ENCODE results near the gene FIG4. TPM values are rescaled to one million over a fixed set of nuclear protein-coding genes. Genes with fewer than 3 reads are reported as not detected.

The FIG4 gene
- polyA plus RNA-seq, 1 of the 3 experiments (the other 2 are of a cell fraction): 6.8 TPM

DNA sequence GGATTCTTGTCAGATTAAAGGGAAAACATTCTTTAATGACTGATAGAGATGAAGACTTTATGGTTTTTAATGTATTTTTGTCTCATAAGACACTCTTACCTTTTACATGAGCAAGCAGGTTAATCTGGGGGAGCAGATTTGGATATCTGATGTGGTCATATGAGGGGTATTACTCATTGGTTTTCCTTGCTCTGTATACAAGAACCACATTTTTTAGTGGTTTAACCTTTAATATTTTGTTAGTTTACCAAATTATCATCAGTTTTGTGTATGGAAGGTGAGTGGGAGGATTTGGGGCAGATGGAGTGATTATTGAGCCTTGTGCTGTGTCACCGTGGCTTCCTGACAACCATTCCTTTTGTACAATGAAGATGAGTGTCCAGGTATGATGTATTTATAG lies 112.9 kb downstream of the FIG4 start:
- 75% methylated on average over 1 of the region's 1 CpG for WGBS (ENCODE audit: low lambda C conversion rate)
- TF ChIP-seq NRF1 (IDR thresholded peaks at IDR 0.05; ENCODE audit: low read depth, low read length) (no peak), CTCF (IDR thresholded peaks at IDR 0.05) (no peak), RCOR1 (IDR thresholded peaks at IDR 0.05; ENCODE audit: low read length) (no peak), FOSL2 (IDR thresholded peaks at IDR 0.05; ENCODE audit: borderline replicate concordance, low read depth) (no peak), ELF1 (IDR thresholded peaks at IDR 0.05) (no peak), FOXM1 (IDR thresholded peaks at IDR 0.05; ENCODE audit: low read depth) (no peak), PBX3 (IDR thresholded peaks at IDR 0.05) (no peak), YY1 (IDR thresholded peaks at IDR 0.05; ENCODE audit: low read depth) (no peak), GATA2 (CRISPR knock-in tag; IDR thresholded peaks at IDR 0.05) (no peak), POLR2AphosphoS5 (IDR thresholded peaks at IDR 0.05; ENCODE audit: low read depth, low read length) (no peak), MEF2A (IDR thresholded peaks at IDR 0.05; ENCODE audit: borderline replicate concordance, low read depth) (no peak)
- no peak overlapping the region for H3K4me2 ChIP-seq
- POLR2A ChIA-PET: no interaction called here
- H3K36me3 ChIP-seq (replicated peaks in 1 of 2; ENCODE audit: control insufficient read depth in 1 of 2, insufficient read depth in 2 of 2, low read length in 1 of 2): peaks cover 0 to 4% of the 10 kb centered on the region in 2 experiments
- H3F3A ChIP-seq (replicated peaks; ENCODE audit: insufficient read depth): no peaks in the 10 kb centered on the region
- H3K27me3 ChIP-seq (ENCODE audit: insufficient read depth): no peaks in the 10 kb centered on the region
- H3K4me3 ChIP-seq (ENCODE audit: low read depth in 2 of 2, low read length in 1 of 2): no peak overlapping the region
- H3K79me2 ChIP-seq (ENCODE audit: insufficient read depth): no peaks in the 10 kb centered on the region
- CTCF ChIA-PET: interaction anchor here (2.3 kb wide), 1 partner anchor 21 kb away, joined by 12 read pairs; no protein-coding TSS in a partner anchor
- no peak overlapping the region for H3K9ac ChIP-seq
- no peaks in the 10 kb centered on the region for H3K9me2 ChIP-seq
- DNase-seq: no peak
- no peak overlapping the region for H2AFZ ChIP-seq (ENCODE audit: low read depth)
- H3K4me1 ChIP-seq (ENCODE audit: control insufficient read depth in 1 of 2, insufficient read depth in 2 of 2, low read depth in 1 of 2, low read length in 1 of 2): no peaks in the 10 kb centered on the region
- H3K27ac ChIP-seq (ENCODE audit: low read depth in 2 of 2, low read length in 1 of 2): no peak overlapping the region
- no peaks in the 10 kb centered on the region for H3K9me3 ChIP-seq
- no peaks in the 10 kb centered on the region for H4K20me1 ChIP-seq (ENCODE audit: insufficient read depth)

DNA sequence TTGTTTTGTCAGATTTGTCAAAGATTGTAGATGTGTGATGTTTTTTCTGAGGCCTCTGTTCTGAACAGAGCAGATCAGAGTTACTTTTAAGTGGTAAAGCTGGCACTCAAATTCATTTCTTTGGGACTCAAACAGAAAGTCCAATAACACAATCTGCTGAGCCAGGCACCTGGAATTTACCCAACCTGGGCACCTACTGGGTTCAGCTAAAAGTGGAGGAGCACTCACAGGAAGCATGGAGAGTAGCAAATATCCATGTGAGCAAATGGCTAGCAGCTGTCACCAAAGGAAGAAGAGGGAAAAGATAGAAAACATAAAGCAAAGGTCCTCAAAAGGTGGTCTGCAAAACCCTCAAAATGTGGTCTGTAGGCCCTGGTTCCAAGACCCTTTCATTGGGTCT lies 116.8 kb downstream of the FIG4 start:
- Histone ChIP-seq H2AFZ (ENCODE audit: low read depth) (no peak overlapping the region), H3K27ac (ENCODE audit: low read depth in 2 of 2, low read length in 1 of 2) (no peak overlapping the region), H3K9ac (no peak overlapping the region), H3K9me3 (no peaks in the 10 kb centered on the region), H3K4me2 (no peak overlapping the region), H3K79me2 (ENCODE audit: insufficient read depth) (no peaks in the 10 kb centered on the region), H3K36me3 (replicated peaks in 1 of 2; ENCODE audit: control insufficient read depth in 1 of 2, insufficient read depth in 2 of 2, low read length in 1 of 2) (no peaks in the 10 kb centered on the region), H3F3A (replicated peaks; ENCODE audit: insufficient read depth) (no peaks in the 10 kb centered on the region), H4K20me1 (ENCODE audit: insufficient read depth) (no peaks in the 10 kb centered on the region), H3K27me3 (ENCODE audit: insufficient read depth) (no peaks in the 10 kb centered on the region), H3K4me1 (ENCODE audit: control insufficient read depth in 1 of 2, insufficient read depth in 2 of 2, low read depth in 1 of 2, low read length in 1 of 2) (no peaks in the 10 kb centered on the region), H3K9me2 (no peaks in the 10 kb centered on the region), H3K4me3 (ENCODE audit: low read depth in 2 of 2, low read length in 1 of 2) (no peak overlapping the region)
- POLR2A ChIA-PET: no interaction called here
- DNase-seq: no peak
- CTCF ChIA-PET: no interaction called here
- TF ChIP-seq EP300 (IDR thresholded peaks at IDR 0.05; ENCODE audit: borderline replicate concordance in 1 of 2, low read depth in 1 of 2, low read length in 1 of 2) (no peak), SIN3A (IDR thresholded peaks at IDR 0.05; ENCODE audit: borderline replicate concordance, low read depth, low read length) (no peak), TEAD4 (IDR thresholded peaks at IDR 0.05; ENCODE audit: borderline replicate concordance, insufficient read depth) (no peak), GABPA (IDR thresholded peaks at IDR 0.05; ENCODE audit: low read depth) (no peak), NFIC (IDR thresholded peaks at IDR 0.05; ENCODE audit: borderline replicate concordance) (no peak)
